K562 (cell line): Measurements from ENCODE around the gene TDRD12. TPM values are rescaled to one million over a fixed set of nuclear protein-coding genes. Genes with fewer than 3 reads are reported as not detected.

ENCODE experiments used
- ARNT ChIP-seq, 2 experiments: fragments of 450-650 bp; IDR thresholded peaks; 2 replicates each; pipeline ENCODE4 v1.6.1; 2016; ENCODE audit warnings: mild to moderate bottlenecking in 1 of 2
- BACH1 ChIP-seq: fragments of 200-800 bp; sonication (Bioruptor generic); IDR thresholded peaks from 2 replicates; pipeline ENCODE4 v1.6.1; 2016; ENCODE audit warnings: missing genetic modification characterization, missing compliant biosample characterization
- BCL6 ChIP-seq: fragments of 250-450 bp; sonication (Bioruptor Pico); IDR thresholded peaks from 2 replicates; pipeline ENCODE4 v1.4.0; 2020
- CREM ChIP-seq: IDR thresholded peaks from 2 replicates; pipeline ENCODE4 v1.6.1; 2014; ENCODE audit warnings: antibody characterized with exemption, low read depth
- ETV5 ChIP-seq: sonication (generic); formaldehyde crosslinking; IDR thresholded peaks from 2 replicates; pipeline ENCODE4 v1.4.0; 2020; ENCODE audit warnings: low read depth, mild to moderate bottlenecking, missing genetic modification reagents
- GTF2E2 ChIP-seq: fragments of 200-800 bp; sonication (Bioruptor generic); IDR thresholded peaks from 2 replicates; pipeline ENCODE4 v1.6.1; 2016; ENCODE audit warnings: missing genetic modification characterization, missing compliant biosample characterization
- KDM1A ChIP-seq, 2 experiments: fragments of 450-650 bp; IDR thresholded peaks; 2 replicates each; pipeline ENCODE4 v1.6.1; 2016; ENCODE audit warnings: mild to moderate bottlenecking in 2 of 2
- NONO ChIP-seq, 2 experiments: fragments of 200-400 bp in 1 of 2; fragments of 450-650 bp in 1 of 2; formaldehyde crosslinking in 1 of 2; IDR thresholded peaks; 2 replicates each; pipeline ENCODE4 v1.6.1; 2017; ENCODE audit warnings: low read depth in 2 of 2, mild to moderate bottlenecking in 2 of 2, moderate library complexity in 2 of 2, low read length in 1 of 2
- NR2C1 ChIP-seq, 2 experiments: fragments of 450-650 bp; IDR thresholded peaks; 2 replicates each; pipeline ENCODE4 v1.6.1; 2017; ENCODE audit warnings: mild to moderate bottlenecking in 2 of 2, antibody characterized with exemption in 1 of 2, inconsistent platforms in 1 of 2, missing compliant biosample characterization in 1 of 2, missing genetic modification characterization in 1 of 2
- NRF1 ChIP-seq, 2 experiments: fragments of 450-650 bp; IDR thresholded peaks in 1 of 2; conservative IDR thresholded peaks in 1 of 2; 2 replicates each; pipeline ENCODE4 v1.6.1; 2014; ENCODE audit warnings: mild to moderate bottlenecking in 2 of 2
- PBX2 ChIP-seq, 2 experiments: IDR thresholded peaks in 1 of 2; conservative IDR thresholded peaks in 1 of 2; 2 replicates each; pipeline ENCODE4 v1.6.1; 2016; ENCODE audit warnings: low read depth in 2 of 2, mild to moderate bottlenecking in 1 of 2, missing compliant biosample characterization in 1 of 2, missing genetic modification characterization in 1 of 2, moderate library complexity in 1 of 2
- REST ChIP-seq, 2 experiments: fragments of 450-650 bp; formaldehyde crosslinking in 1 of 2; IDR thresholded peaks; 2 replicates each; pipeline versions ENCODE4 v1.4.0 to v1.6.1; 2014 to 2020; ENCODE audit warnings: mild to moderate bottlenecking in 2 of 2, borderline replicate concordance in 1 of 2, low read depth in 1 of 2
- STAT5A ChIP-seq: IDR thresholded peaks from 2 replicates; pipeline ENCODE4 v1.6.1; 2012; ENCODE audit warnings: low read length, inconsistent platforms, borderline replicate concordance
- TBL1XR1 ChIP-seq, 2 experiments: IDR thresholded peaks; 2 replicates each; pipeline ENCODE4 v1.6.1; 2012; ENCODE audit warnings: improper control_type of control experiment in 2 of 2, low read length in 2 of 2, mild to moderate bottlenecking in 1 of 2
- ZKSCAN1 ChIP-seq: fragments of 150-350 bp; IDR thresholded peaks from 2 replicates; pipeline ENCODE4 v1.6.1; 2016; ENCODE audit warnings: low read depth, low read length
- polyA plus RNA-seq, 8 experiments: library from polyadenylated mRNA; depleted of rRNA in 4 of 8; stranded (reverse) in 5 of 8; unstranded in 3 of 8; fragments of >200 nt; fragmentation: Nextera tagmentation in 2 of 8; fragmentation: Illumina TruSeq in 1 of 8; extraction: Ambion mirVana in 2 of 8; extraction: Trizol in 1 of 8; gene quantifications; 2 replicates each; pipeline versions ENCODE4 v1.2.1 to v1.2.3, GENCODE V29; 2011 to 2014; ENCODE audit warnings: inconsistent platforms in 1 of 8, missing spikeins in 1 of 8
- total RNA-seq, 7 experiments: library from RNA; depleted of rRNA in 6 of 7; stranded (reverse); fragments of >200 nt in 6 of 7; fragmentation: Illumina TruSeq in 2 of 7; extraction: Trizol in 2 of 7; gene quantifications; 2 replicates each; pipeline versions ENCODE4 v1.2.1 to v1.2.3, GENCODE V29; 2011 to 2021; ENCODE audit warnings: low replicate concordance in 1 of 7

TDRD12 gene
- total and polyA plus RNA-seq, 9 of the 15 experiments (the other 6 are each of a cell fraction or from before 2014, with no cell fraction given), result 0.03 TPM; not detected in 8

DNA sequence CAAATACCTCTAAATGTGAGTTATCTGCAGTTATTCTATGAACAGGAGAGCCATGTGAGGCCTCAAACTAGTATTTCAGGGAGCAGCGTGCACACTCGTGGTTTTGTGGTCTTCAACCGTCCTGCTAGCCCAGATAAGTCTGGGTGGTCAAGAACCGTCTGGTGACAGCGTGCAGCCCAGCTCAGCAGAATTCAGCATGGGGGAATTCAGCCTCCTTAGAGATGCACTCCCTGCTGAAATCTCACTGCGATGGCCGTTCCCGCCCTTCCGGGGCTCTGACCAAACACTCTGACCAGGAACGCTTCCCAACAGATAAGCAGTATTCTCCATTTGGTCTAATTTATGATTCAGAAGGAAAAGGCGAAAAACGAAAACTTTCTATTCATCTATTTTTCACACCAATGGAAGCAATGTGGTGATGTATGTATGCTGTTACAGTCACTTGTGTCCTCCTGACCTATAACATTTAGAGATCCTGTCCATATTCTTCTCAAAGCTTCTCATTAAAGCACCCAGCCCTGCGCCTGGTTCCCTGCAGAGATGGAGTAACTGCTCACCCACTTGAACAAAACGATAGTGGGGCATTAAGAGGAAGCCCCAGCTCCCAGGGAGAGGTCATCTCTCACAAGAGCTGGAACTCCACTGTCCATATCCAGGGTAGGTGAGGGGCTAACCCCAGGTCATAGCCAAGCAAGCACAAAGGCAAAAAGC, 47.5 kb upstream of the TDRD12 start (continued):
- TF ChIP-seq REST (IDR thresholded peaks at IDR 0.05; ENCODE audit: borderline replicate concordance) (peak; percentile 12; the same call in 1 of the 2 replicates), REST (CRISPR knock-in tag; IDR thresholded peaks at IDR 0.05; ENCODE audit: low read depth) (no peak), TBL1XR1 (IDR thresholded peaks at IDR 0.05; ENCODE audit: low read length in 2 of 2) (peak; percentile 33 to 89; a peak in 2 of 4 replicates), ZKSCAN1 (peak; percentile 67; the same call in 1 of the 2 replicates), PBX2 (CRISPR knock-in tag; IDR thresholded peaks at IDR 0.05; ENCODE audit: low read depth) (no peak), PBX2 (tag; conservative IDR thresholded peaks at IDR 0.05; ENCODE audit: low read depth) (no peak; the same call in 1 of the 2 replicates), ETV5 (peak; percentile 71), KDM1A (IDR thresholded peaks at IDR 0.05) (peak; percentile 87 to 89), GTF2E2 (no peak), BACH1 (tag) (0 out of 2 replicates have a peak, but pooled peaks have one; percentile 36), STAT5A (peak; percentile 81), NRF1 (conservative IDR thresholded peaks at IDR 0.05 in 1 of 2, IDR thresholded peaks at IDR 0.05 in 1 of 2) (peak in 1 of 2 experiments; percentile 14; a peak in 2 of 4 replicates), BCL6 (CRISPR knock-in tag) (no peak), NONO (IDR thresholded peaks at IDR 0.05; ENCODE audit: low read depth in 2 of 2, low read length in 1 of 2) (peak in 1 of 2 experiments; percentile 49; a peak in 1 of 4 replicates), CREM (peak; percentile 69), ARNT (IDR thresholded peaks at IDR 0.05) (peak in 1 of 2 experiments; percentile 52; a peak in 1 of 4 replicates), NR2C1 (IDR thresholded peaks at IDR 0.05) (peak; percentile 15; the same call in 1 of the 2 replicates), NR2C1 (tag; IDR thresholded peaks at IDR 0.05) (0 out of 2 replicates have a peak, but pooled peaks have one; percentile 50)
